PFSK-1 (cell line): ENCODE measurements around the gene APLP2.

Experiments
- FOXP2 ChIP-seq: optimal IDR thresholded peaks from 2 replicates; pipeline ENCODE3; 2011; ENCODE audit warnings: borderline replicate concordance, control low read depth, inconsistent platforms; ENCODE audit not compliant: insufficient read depth; ENCODE audit errors: extremely low read length, extremely low read depth
- POLR2AphosphoS5 ChIP-seq: IDR thresholded peaks from 2 replicates; pipeline ENCODE4 v1.6.1; 2012; ENCODE audit warnings: low read depth, mild to moderate bottlenecking, control low read depth, low read length, moderate library complexity
- REST ChIP-seq, 2 experiments: IDR thresholded peaks; 2 replicates each; pipeline versions ENCODE4 v1.6.1 to v1.8.0; 2011 to 2012; ENCODE audit warnings: low read depth in 2 of 2, low read length in 2 of 2, control low read depth in 1 of 2, inconsistent platforms in 1 of 2, mild to moderate bottlenecking in 1 of 2, moderate library complexity in 1 of 2; ENCODE audit not compliant: insufficient read depth in 1 of 2
- SIN3A ChIP-seq: IDR thresholded peaks from 2 replicates; pipeline ENCODE4 v1.6.1; 2012; ENCODE audit warnings: mild to moderate bottlenecking, low read length, moderate library complexity, borderline replicate concordance; ENCODE audit not compliant: insufficient read depth
- TAF1 ChIP-seq: IDR thresholded peaks from 2 replicates; pipeline ENCODE4 v1.6.1; 2012; ENCODE audit warnings: low read length, control low read depth, borderline replicate concordance; ENCODE audit not compliant: insufficient read depth

APLP2 gene

GRCh38 chr11:130170345-130170744 is 100.7 kb downstream of the APLP2 start:
- TF ChIP-seq SIN3A (no peak), FOXP2 (no peak), TAF1 (no peak), REST (IDR thresholded peaks at IDR 0.05; ENCODE audit: insufficient read depth in 1 of 2, low read depth in 2 of 2, low read length in 2 of 2) (no peak), POLR2AphosphoS5 (no peak)

GRCh38 chr11:130171534-130171933 is 101.8 kb downstream of the APLP2 start:
- TF ChIP-seq SIN3A (no peak), POLR2AphosphoS5 (no peak), REST (IDR thresholded peaks at IDR 0.05; ENCODE audit: insufficient read depth in 1 of 2, low read depth in 2 of 2, low read length in 2 of 2) (no peak), TAF1 (no peak), FOXP2 (no peak)

GRCh38 chr11:130174642-130175041 is 104.9 kb downstream of the APLP2 start:
- TF ChIP-seq POLR2AphosphoS5 (no peak), SIN3A (no peak), TAF1 (no peak), FOXP2 (no peak), REST (IDR thresholded peaks at IDR 0.05; ENCODE audit: insufficient read depth in 1 of 2, low read depth in 2 of 2, low read length in 2 of 2) (no peak)

- TF ChIP-seq POLR2AphosphoS5 (no peak), FOXP2 (no peak), TAF1 (no peak), SIN3A (no peak), REST (IDR thresholded peaks at IDR 0.05; ENCODE audit: insufficient read depth in 1 of 2, low read depth in 2 of 2, low read length in 2 of 2) (no peak)
Measured at GRCh38 chr11:130175898-130176297, 106.2 kb downstream of the APLP2 start.

- TF ChIP-seq TAF1 (no peak), SIN3A (no peak), POLR2AphosphoS5 (no peak)
Measured at GRCh38 chr11:130177782-130178181, 108.1 kb downstream of the APLP2 start.
